K562 (cell line): Measurements from ENCODE around the gene PLPPR4. TPM values are rescaled to one million over a fixed set of nuclear protein-coding genes. Genes with fewer than 3 reads are reported as not detected.

ENCODE experiments used
- ATAC-seq: fragments of 200-7000 bp; cut with Tn5 transposase; 3 replicates; pipeline ENCODE4 v1.9.1; 2020; ENCODE audit warnings: moderate library complexity
- BruUV-seq: library from RNA; stranded (reverse); fragments of 400-500 nt; replicated peaks from 2 replicates; lab custom pipeline; 2021; lab: Mats Ljungman, UMichigan
- CTCF ChIA-PET: fragments of 300-600 bp; formaldehyde crosslinking; extraction: SDS; loops from one replicate; lab custom pipeline; 2021; ENCODE audit warnings: low intra/inter-chr PET ratio; lab: Yijun Ruan, JAX
- POLR2A ChIA-PET: fragments of 300-600, 350-650 bp; sonication (Branson Sonifier 250); formaldehyde crosslinking; extraction: SDS; loops from one replicate; lab custom pipeline; 2021; ENCODE audit warnings: antibody characterized with exemption, inconsistent platforms; lab: Yijun Ruan, JAX
- DNase-seq, 4 experiments: peaks; one replicate each; pipeline versions ENCODE4 v3.0.0 to v3.0.0-alpha.2; 2011 to 2018; ENCODE audit warnings: low spot score in 3 of 4, mixed read lengths in 3 of 4; ENCODE audit errors: extremely low read depth in 1 of 4
- FAIRE-seq: peaks from 2 replicates; lab custom pipeline; 2011; peaks lifted over from hg19 to GRCh38; lab: Jason Lieb, UNC
- H2AFZ ChIP-seq: 2 replicates; pipeline ENCODE4 v1.6.0; 2011; ENCODE audit warnings: low read depth, low read length, control low read depth, inconsistent platforms
- H3K27ac ChIP-seq: fragments of 200-600 bp; 3 replicates; pipeline ENCODE4 v1.8.0; 2011; ENCODE audit warnings: low read depth, mild to moderate bottlenecking, control low read depth, inconsistent platforms, low read length, moderate library complexity, mixed read lengths; ENCODE audit errors: extremely low read depth
- H3K27me3 ChIP-seq, 2 experiments: fragments of 300-600 bp in 1 of 2; 2 replicates in 1 of 2; 3 replicates in 1 of 2; pipeline versions ENCODE4 v1.6.0 to v1.8.0; 2011; ENCODE audit warnings: inconsistent platforms in 2 of 2, low read length in 2 of 2, mild to moderate bottlenecking in 1 of 2, mixed read lengths in 1 of 2, moderate library complexity in 1 of 2; ENCODE audit not compliant: control insufficient read depth in 2 of 2, insufficient read depth in 2 of 2
- H3K36me3 ChIP-seq: fragments of 300-600 bp; 3 replicates; pipeline ENCODE4 v1.8.0; 2011; ENCODE audit warnings: mild to moderate bottlenecking, low read length, inconsistent platforms; ENCODE audit not compliant: control insufficient read depth, insufficient read depth
- H3K4me1 ChIP-seq, 2 experiments: fragments of 200-600 bp in 1 of 2; replicated peaks in 1 of 2; 2 replicates in 1 of 2; 3 replicates in 1 of 2; pipeline versions ENCODE4 v1.5.1 to v1.8.0; 2011; ENCODE audit warnings: inconsistent platforms in 2 of 2, low read length in 2 of 2, mild to moderate bottlenecking in 1 of 2, mixed read lengths in 1 of 2, moderate library complexity in 1 of 2; ENCODE audit not compliant: control insufficient read depth in 2 of 2, insufficient read depth in 2 of 2
- H3K4me2 ChIP-seq: 2 replicates; pipeline ENCODE4 v1.6.1; 2011; ENCODE audit warnings: low read length, control low read depth, inconsistent platforms, mixed read lengths; ENCODE audit not compliant: insufficient read depth
- H3K4me3 ChIP-seq: fragments of 200-600 bp; sonication (generic), shearing (Covaris generic); 2 replicates; pipeline ENCODE4 v1.5.1; 2016; ENCODE audit warnings: control low read depth, inconsistent platforms
- H3K79me2 ChIP-seq: fragments of 200-600 bp; 3 replicates; pipeline ENCODE4 v1.8.0; 2011; ENCODE audit warnings: low read length, inconsistent platforms; ENCODE audit not compliant: control insufficient read depth, insufficient read depth
- H3K9ac ChIP-seq, 2 experiments: 2 replicates each; pipeline versions ENCODE4 v1.6.0 to v1.6.1; 2011; ENCODE audit warnings: low read depth in 2 of 2, low read length in 2 of 2, control low read depth in 1 of 2, inconsistent platforms in 1 of 2, mild to moderate bottlenecking in 1 of 2, mixed read lengths in 1 of 2; ENCODE audit not compliant: insufficient read depth in 1 of 2
- H3K9me1 ChIP-seq: one replicate; pipeline ENCODE4 v1.6.0; 2011; ENCODE audit warnings: inconsistent platforms, mild to moderate bottlenecking, low read length, moderate library complexity; ENCODE audit not compliant: control insufficient read depth, insufficient read depth
- H3K9me3 ChIP-seq: replicated peaks from 2 replicates; pipeline ENCODE4 v1.5.1; 2011; ENCODE audit warnings: low read depth, low read length, inconsistent platforms; ENCODE audit not compliant: control insufficient read depth, insufficient read depth
- H4K20me1 ChIP-seq: replicated peaks from 2 replicates; pipeline ENCODE4 v1.6.1; 2011; ENCODE audit warnings: low read length, inconsistent platforms, mixed read lengths; ENCODE audit not compliant: control insufficient read depth, insufficient read depth
- CHAMP1 ChIP-seq: fragments of 450-650 bp; IDR thresholded peaks from 2 replicates; pipeline ENCODE4 v1.6.1; 2016; ENCODE audit warnings: mild to moderate bottlenecking
- E2F3 ChIP-seq: fragments of 250-450 bp; sonication (Bioruptor Pico); IDR thresholded peaks from 2 replicates; pipeline ENCODE4 v1.4.0; 2020; ENCODE audit warnings: mild to moderate bottlenecking
- ELF1 ChIP-seq: fragments of 200-800 bp; sonication (Bioruptor generic); IDR thresholded peaks from 2 replicates; pipeline ENCODE4 v1.6.1; 2016; ENCODE audit warnings: missing genetic modification characterization, missing compliant biosample characterization
- ETS1 ChIP-seq: conservative IDR thresholded peaks from 2 replicates; pipeline ENCODE4 v1.6.1; 2011; ENCODE audit warnings: low read depth, mild to moderate bottlenecking, low read length; ENCODE audit not compliant: control insufficient read depth
- FOXA1 ChIP-seq: fragments of 450-650 bp; IDR thresholded peaks from 2 replicates; pipeline ENCODE4 v1.6.1; 2016; ENCODE audit warnings: mild to moderate bottlenecking, borderline replicate concordance
- MCM3 ChIP-seq: fragments of 450-650 bp; IDR thresholded peaks from 2 replicates; pipeline ENCODE4 v1.6.1; 2016
- MYBL2 ChIP-seq, 2 experiments: fragments of 450-650 bp in 1 of 2; sonication (generic) in 1 of 2; formaldehyde crosslinking in 1 of 2; IDR thresholded peaks; 2 replicates each; pipeline versions ENCODE4 v1.6.1 to v1.8.1; 2017 to 2022; ENCODE audit warnings: borderline replicate concordance in 1 of 2, inconsistent platforms in 1 of 2, low read depth in 1 of 2, mild to moderate bottlenecking in 1 of 2, missing genetic modification reagents in 1 of 2, moderate library complexity in 1 of 2
- POLR2AphosphoS5 ChIP-seq: IDR thresholded peaks from 2 replicates; pipeline ENCODE4 v1.6.1; 2011; ENCODE audit warnings: mild to moderate bottlenecking, low read depth, low read length, moderate library complexity; ENCODE audit not compliant: control insufficient read depth, insufficient read depth
- RBM39 ChIP-seq: fragments of 200-400 bp; formaldehyde crosslinking; optimal IDR thresholded peaks from 2 replicates; pipeline ENCODE3; 2018; ENCODE audit warnings: low read depth, low read length
- SMAD1 ChIP-seq: fragments of 150-350 bp; IDR thresholded peaks from 2 replicates; pipeline ENCODE4 v1.6.1; 2014; ENCODE audit warnings: low read length, low read depth; ENCODE audit not compliant: partially characterized antibody
- ZBTB1 ChIP-seq: sonication (generic); formaldehyde crosslinking; IDR thresholded peaks from 2 replicates; pipeline ENCODE4 v1.8.1; 2023; ENCODE audit warnings: missing genetic modification reagents, low read depth, mild to moderate bottlenecking, borderline replicate concordance
- ZC3H4 ChIP-seq: sonication (generic); formaldehyde crosslinking; IDR thresholded peaks from 2 replicates; pipeline ENCODE4 v1.9.0; 2021; ENCODE audit warnings: missing genetic modification reagents, borderline replicate concordance
- ZNF398 ChIP-seq: fragments of 250-450 bp; sonication (Bioruptor Pico); IDR thresholded peaks from 2 replicates; pipeline ENCODE4 v1.8.0; 2021; ENCODE audit warnings: moderate library complexity, mild to moderate bottlenecking, inconsistent platforms
- ZNF639 ChIP-seq, 2 experiments: fragments of 200-800 bp in 1 of 2; sonication (Bioruptor generic) in 1 of 2; sonication (generic) in 1 of 2; formaldehyde crosslinking in 1 of 2; IDR thresholded peaks in 1 of 2; conservative IDR thresholded peaks in 1 of 2; 2 replicates each; pipeline versions ENCODE4 v1.5.0 to v1.6.1; 2016 to 2020; ENCODE audit warnings: missing compliant biosample characterization in 1 of 2, missing genetic modification characterization in 1 of 2, missing genetic modification reagents in 1 of 2
- ZNF75A ChIP-seq: fragments of 450-650 bp; formaldehyde crosslinking; IDR thresholded peaks from 2 replicates; pipeline ENCODE4 v1.4.0; 2020; ENCODE audit warnings: mild to moderate bottlenecking
- WGBS: fragments of 100-300 bp; shearing (Covaris generic); methylation state at CpG from one replicate; pipeline ENCODE4 v1.1.6; 2016; ENCODE audit warnings: low coverage, mixed read lengths; ENCODE audit not compliant: insufficient coverage; ENCODE audit errors: missing lambda C conversion rate; 5-methylcytosine and 5-hydroxymethylcytosine counted together
- in situ Hi-C: fragments of 300-500 bp; cut with MboI; formaldehyde crosslinking; loops from 4 replicates; pipeline ENCODE4 v1.15.0; 2018; ENCODE audit warnings: inconsistent platforms, mixed read lengths
- intact Hi-C: fragments of 100-400 bp; cut with micrococcal nuclease; formaldehyde crosslinking; loops from 2 replicates; pipeline ENCODE4 v1.14.2; 2022
- polyA plus RNA-seq, 8 experiments: library from polyadenylated mRNA; depleted of rRNA in 4 of 8; stranded (reverse) in 5 of 8; unstranded in 3 of 8; fragments of >200 nt; fragmentation: Nextera tagmentation in 2 of 8; fragmentation: Illumina TruSeq in 1 of 8; extraction: Ambion mirVana in 2 of 8; extraction: Trizol in 1 of 8; gene quantifications; 2 replicates each; pipeline versions ENCODE4 v1.2.1 to v1.2.3, GENCODE V29; 2011 to 2014; ENCODE audit warnings: inconsistent platforms in 1 of 8, missing spikeins in 1 of 8
- total RNA-seq, 7 experiments: library from RNA; depleted of rRNA in 6 of 7; stranded (reverse); fragments of >200 nt in 6 of 7; fragmentation: Illumina TruSeq in 2 of 7; extraction: Trizol in 2 of 7; gene quantifications; 2 replicates each; pipeline versions ENCODE4 v1.2.1 to v1.2.3, GENCODE V29; 2011 to 2021; ENCODE audit warnings: low replicate concordance in 1 of 7

The PLPPR4 gene
- total and polyA plus RNA-seq, 9 of the 15 experiments (the other 6 are each of a cell fraction or from before 2014, with no cell fraction given) = not detected

GRCh38 chr1:99218572-99218971, 45.7 kb upstream of the PLPPR4 start:
- ChIA-PET CTCF (no interaction called here), POLR2A (no interaction called here)
- Histone ChIP-seq H3K9ac (no peak overlapping the region), H3K4me1 (no peaks in the 10 kb centered on the region), H3K27me3 (no peaks in the 10 kb centered on the region), H3K4me2 (no peak overlapping the region), H3K9me1 (no peaks in the 10 kb centered on the region), H3K4me3 (no peak overlapping the region), H3K9me3 (no peaks in the 10 kb centered on the region), H3K79me2 (no peaks in the 10 kb centered on the region), H2AFZ (no peak overlapping the region), H4K20me1 (no peaks in the 10 kb centered on the region), H3K27ac (no peak overlapping the region), H3K36me3 (no peaks in the 10 kb centered on the region)
- WGBS = 3% methylated on average over 4 of the region's 4 CpGs
- BruUV-seq = no TSS peak
- intact Hi-C loops (no loop called here), in situ Hi-C loops (no loop called here)
- no peak for DNase-seq
- FAIRE-seq = no peak
- no peak for ATAC-seq
- TF ChIP-seq POLR2AphosphoS5 (no peak), ZBTB1 (no peak), RBM39 (no peak), ETS1 (no peak), ELF1 (tag) (no peak), ZNF398 (CRISPR knock-in tag) (no peak), CHAMP1 (no peak), ZNF75A (CRISPR knock-in tag) (no peak), MYBL2 (IDR thresholded peaks at IDR 0.05; ENCODE audit: low read depth) (no peak), MYBL2 (CRISPR knock-in tag; IDR thresholded peaks at IDR 0.05; ENCODE audit: borderline replicate concordance) (no peak), FOXA1 (no peak), ZC3H4 (CRISPR knock-in tag) (no peak), ZNF639 (CRISPR knock-in tag; conservative IDR thresholded peaks at IDR 0.05 in 1 of 2, IDR thresholded peaks at IDR 0.05 in 1 of 2) (no peak), SMAD1 (no peak), E2F3 (CRISPR knock-in tag) (no peak), MCM3 (no peak)
